Astrocyte of the cerebellum (primary cell): ENCODE results near the gene NCOA5.

Experiments
- DNase-seq: peaks from one replicate; pipeline ENCODE4 v3.0.0-alpha.2; 2011; ENCODE audit warnings: low read depth
- H3K4me3 ChIP-seq: 2 replicates; pipeline ENCODE4 v1.5.1; 2011; ENCODE audit warnings: mild to moderate bottlenecking, low read depth, low read length, moderate library complexity
- in situ Hi-C: cut with HindIII; loops from 2 replicates; pipeline ENCODE4 v1.10.0; 2017; ENCODE audit warnings: low sequenced_read_pairs
- TF ChIP-seq, protein P1 (sequence below): IDR thresholded peaks from 2 replicates; pipeline ENCODE4 v1.5.1; 2012; ENCODE audit warnings: low read length, low read depth, moderate library complexity, mild to moderate bottlenecking; ENCODE audit errors: missing control alignments

The NCOA5 gene

GRCh38 chr20:46083101-46083500 lies 6.7 kb downstream of the NCOA5 start:
- TF ChIP-seq, protein P1, sequence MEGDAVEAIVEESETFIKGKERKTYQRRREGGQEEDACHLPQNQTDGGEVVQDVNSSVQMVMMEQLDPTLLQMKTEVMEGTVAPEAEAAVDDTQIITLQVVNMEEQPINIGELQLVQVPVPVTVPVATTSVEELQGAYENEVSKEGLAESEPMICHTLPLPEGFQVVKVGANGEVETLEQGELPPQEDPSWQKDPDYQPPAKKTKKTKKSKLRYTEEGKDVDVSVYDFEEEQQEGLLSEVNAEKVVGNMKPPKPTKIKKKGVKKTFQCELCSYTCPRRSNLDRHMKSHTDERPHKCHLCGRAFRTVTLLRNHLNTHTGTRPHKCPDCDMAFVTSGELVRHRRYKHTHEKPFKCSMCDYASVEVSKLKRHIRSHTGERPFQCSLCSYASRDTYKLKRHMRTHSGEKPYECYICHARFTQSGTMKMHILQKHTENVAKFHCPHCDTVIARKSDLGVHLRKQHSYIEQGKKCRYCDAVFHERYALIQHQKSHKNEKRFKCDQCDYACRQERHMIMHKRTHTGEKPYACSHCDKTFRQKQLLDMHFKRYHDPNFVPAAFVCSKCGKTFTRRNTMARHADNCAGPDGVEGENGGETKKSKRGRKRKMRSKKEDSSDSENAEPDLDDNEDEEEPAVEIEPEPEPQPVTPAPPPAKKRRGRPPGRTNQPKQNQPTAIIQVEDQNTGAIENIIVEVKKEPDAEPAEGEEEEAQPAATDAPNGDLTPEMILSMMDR, result no peak
- no peak overlapping the region for H3K4me3 ChIP-seq
- DNase-seq, result no peak
- in situ Hi-C loops, result no loop called here

DNA sequence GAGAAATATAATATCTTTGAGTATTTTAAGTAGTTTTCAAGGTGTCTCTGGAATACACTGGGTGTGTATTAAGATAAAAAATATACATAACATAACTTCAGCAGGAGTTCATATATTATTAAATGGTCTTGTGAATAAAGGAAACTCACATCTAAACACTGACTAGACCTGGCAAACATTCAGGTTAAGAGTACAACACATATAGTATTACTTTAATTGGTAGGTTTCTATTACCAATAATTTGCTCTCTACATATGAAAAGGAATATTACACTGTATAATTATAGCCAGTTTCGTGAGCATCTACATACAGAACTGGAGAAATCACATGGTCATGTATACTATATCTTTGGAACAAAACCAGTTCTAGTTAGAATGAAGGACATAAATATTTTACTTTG lies 8.7 kb downstream of the NCOA5 start:
- in situ Hi-C loops, result no loop called here
- H3K4me3 ChIP-seq, result no peak overlapping the region
- DNase-seq, result no peak
- TF ChIP-seq, protein P1, result no peak

GRCh38 chr20:46078954-46079353 lies 10.8 kb downstream of the NCOA5 start:
- H3K4me3 ChIP-seq, result no peak overlapping the region
- DNase-seq, result no peak
- in situ Hi-C loops, result no loop called here
- TF ChIP-seq, protein P1, result no peak

DNA sequence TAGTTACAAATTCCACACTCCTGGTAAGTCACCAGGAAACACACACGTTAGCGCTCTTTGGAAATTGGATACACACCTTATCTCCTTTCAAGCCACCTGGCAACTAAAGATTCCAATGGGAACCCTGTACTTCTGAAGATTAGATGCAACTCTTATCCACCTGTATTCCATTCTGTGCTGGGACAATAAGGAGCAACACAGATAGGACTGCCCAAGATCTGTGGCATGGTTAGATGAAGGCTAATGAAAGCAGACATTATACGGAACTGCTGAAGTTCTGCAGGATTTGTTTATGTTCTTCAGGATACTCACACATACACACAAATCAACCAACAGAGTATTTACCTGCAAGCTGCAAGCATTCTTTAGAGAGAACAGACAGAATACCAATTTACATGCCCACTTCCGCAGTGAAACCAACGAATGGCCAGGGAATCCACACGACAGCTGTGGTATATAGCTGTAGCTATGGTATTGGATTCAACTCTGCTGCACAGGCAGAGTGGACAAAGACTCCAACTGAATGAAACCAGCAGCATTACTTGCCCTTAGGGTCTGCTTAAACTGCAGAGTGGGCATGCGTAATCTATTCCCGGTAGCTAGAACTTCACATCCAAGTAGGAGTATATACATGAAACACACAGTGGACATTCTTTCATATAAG lies 12.0 kb downstream of the NCOA5 start:
- no peak for DNase-seq
- TF ChIP-seq, protein P1, result no peak
- no peak overlapping the region for H3K4me3 ChIP-seq
- in situ Hi-C loops, result no loop called here

DNA sequence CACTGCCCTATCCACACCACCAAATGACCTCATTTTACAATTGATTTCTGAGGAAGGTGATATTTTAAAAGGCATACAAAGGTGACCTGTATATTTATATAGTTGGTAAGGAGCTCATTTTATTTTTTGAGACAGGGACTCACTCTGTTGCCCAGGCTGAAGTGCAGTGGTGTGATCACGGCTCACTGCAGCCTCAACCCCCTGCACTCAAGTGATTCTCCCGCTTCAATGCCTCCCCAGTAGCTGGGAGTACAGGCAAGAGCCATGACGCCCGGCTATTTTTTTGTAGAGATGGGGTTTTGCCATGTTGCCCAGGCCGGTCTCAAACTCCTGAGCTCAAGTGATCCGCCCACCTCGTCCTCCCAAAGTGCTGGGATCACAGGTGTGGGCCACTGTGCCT lies 13.0 kb downstream of the NCOA5 start:
- in situ Hi-C loops, result no loop called here
- no peak for DNase-seq
- no peak overlapping the region for H3K4me3 ChIP-seq
- TF ChIP-seq, protein P1, result no peak

- in situ Hi-C loops, result no loop called here
- no peak overlapping the region for H3K4me3 ChIP-seq
- TF ChIP-seq, protein P1, result no peak
- DNase-seq, result no peak
Observed at GRCh38 chr20:46074006-46074405, 15.8 kb downstream of the NCOA5 start.
